Lower lobe of right lung (tissue), 2 donors: ENCODE results near the gene AP3D1. TPM values are rescaled to one million over a fixed set of nuclear protein-coding genes. Genes with fewer than 3 reads are reported as not detected.
A peak's percentile ranks its signal among the peaks of the same experiment; 100 is the strongest.

Experiments
- ATAC-seq, 2 donors: fragments of 200-7000 bp; cut with Tn5 transposase; one replicate each; pipeline ENCODE4 v1.9.1; 2020 to 2022; ENCODE audit warnings: mild to moderate bottlenecking in 2 of 2, moderate library complexity in 2 of 2
- DNase-seq: peaks from one replicate; pipeline ENCODE4 v3.0.0-alpha.2; 2020
- H3K27ac ChIP-seq: fragments of 200-600 bp; one replicate; pipeline ENCODE4 v1.8.0; 2022
- H3K27me3 ChIP-seq: fragments of 200-600 bp; one replicate; pipeline ENCODE4 v1.8.0; 2022; ENCODE audit warnings: low read depth
- H3K36me3 ChIP-seq: fragments of 200-600 bp; one replicate; pipeline ENCODE4 v1.8.0; 2022; ENCODE audit warnings: mild to moderate bottlenecking
- H3K4me1 ChIP-seq: fragments of 200-600 bp; one replicate; pipeline ENCODE4 v1.8.0; 2022
- H3K4me3 ChIP-seq: fragments of 200-600 bp; one replicate; pipeline ENCODE4 v1.8.0; 2022; ENCODE audit warnings: mild to moderate bottlenecking
- H3K9me3 ChIP-seq: fragments of 200-600 bp; one replicate; pipeline ENCODE4 v1.8.0; 2022
- CTCF ChIP-seq: fragments of 200-600 bp; IDR thresholded peaks from one replicate; pipeline ENCODE4 v1.8.0; 2022; ENCODE audit warnings: antibody characterized with exemption, mild to moderate bottlenecking
- intact Hi-C: fragments of 100-400 bp; cut with DNase I; formaldehyde crosslinking; loops from one replicate; pipeline ENCODE4 v1.11.0; 2022
- total RNA-seq: library from RNA; stranded (reverse); fragmentation: NEBNext Ultra II Directional; extraction: Animal tissue kit (Norgen Biotek cat#: 25700); gene quantifications from one replicate; pipeline ENCODE4 v1.2.1, GENCODE V29; 2021
- donor health status: DM: no; HTN: yes; CAD: no; lungs with severe emphysema.

AP3D1 gene
- total RNA-seq, 1 donor from 2014 or later: 99.5 TPM

DNA sequence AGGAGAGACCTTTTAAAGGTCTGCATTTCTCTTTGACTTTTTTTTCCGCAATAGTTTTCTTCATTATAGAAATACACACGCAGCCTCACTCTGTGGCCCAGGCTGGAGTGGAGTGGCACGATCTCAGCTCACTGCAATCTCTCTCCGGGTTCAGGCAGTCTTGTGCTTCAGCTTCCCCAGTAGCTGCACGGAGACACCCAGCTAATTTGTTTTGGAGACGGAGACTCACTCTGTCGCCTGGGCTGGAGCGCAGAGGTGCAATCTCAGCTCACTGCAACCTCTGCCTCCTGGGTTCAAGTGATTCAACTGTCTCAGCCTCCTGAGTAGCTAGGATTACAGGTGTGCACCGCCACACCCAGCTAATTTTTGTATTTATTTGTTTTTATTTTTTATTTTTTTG, 88.6 kb downstream of the AP3D1 start:
- no peak for TF ChIP-seq CTCF
- no peaks in the 10 kb centered on the region for H3K9me3 ChIP-seq
- H3K4me3 ChIP-seq: no peak overlapping the region
- no peaks in the 10 kb centered on the region for H3K27me3 ChIP-seq
- H3K27ac ChIP-seq: no peak overlapping the region
- intact Hi-C loops: no loop called here
- ATAC-seq (no peak), DNase-seq (no peak)
- peaks cover 56% of the 10 kb centered on the region for H3K4me1 ChIP-seq
- H3K36me3 ChIP-seq: no peaks in the 10 kb centered on the region

- ATAC-seq: no peak
- intact Hi-C loops: no loop called here
- no peak for DNase-seq
- Histone ChIP-seq H3K4me1 (peaks cover 60% of the 10 kb centered on the region), H3K27me3 (no peaks in the 10 kb centered on the region), H3K4me3 (peak overlapping the region; percentile 79), H3K27ac (peak overlapping the region; percentile 100), H3K36me3 (no peaks in the 10 kb centered on the region), H3K9me3 (no peaks in the 10 kb centered on the region)
- no peak for TF ChIP-seq CTCF
Measured at GRCh38 chr19:2062389-2062729, 89.0 kb downstream of the AP3D1 start.

DNA sequence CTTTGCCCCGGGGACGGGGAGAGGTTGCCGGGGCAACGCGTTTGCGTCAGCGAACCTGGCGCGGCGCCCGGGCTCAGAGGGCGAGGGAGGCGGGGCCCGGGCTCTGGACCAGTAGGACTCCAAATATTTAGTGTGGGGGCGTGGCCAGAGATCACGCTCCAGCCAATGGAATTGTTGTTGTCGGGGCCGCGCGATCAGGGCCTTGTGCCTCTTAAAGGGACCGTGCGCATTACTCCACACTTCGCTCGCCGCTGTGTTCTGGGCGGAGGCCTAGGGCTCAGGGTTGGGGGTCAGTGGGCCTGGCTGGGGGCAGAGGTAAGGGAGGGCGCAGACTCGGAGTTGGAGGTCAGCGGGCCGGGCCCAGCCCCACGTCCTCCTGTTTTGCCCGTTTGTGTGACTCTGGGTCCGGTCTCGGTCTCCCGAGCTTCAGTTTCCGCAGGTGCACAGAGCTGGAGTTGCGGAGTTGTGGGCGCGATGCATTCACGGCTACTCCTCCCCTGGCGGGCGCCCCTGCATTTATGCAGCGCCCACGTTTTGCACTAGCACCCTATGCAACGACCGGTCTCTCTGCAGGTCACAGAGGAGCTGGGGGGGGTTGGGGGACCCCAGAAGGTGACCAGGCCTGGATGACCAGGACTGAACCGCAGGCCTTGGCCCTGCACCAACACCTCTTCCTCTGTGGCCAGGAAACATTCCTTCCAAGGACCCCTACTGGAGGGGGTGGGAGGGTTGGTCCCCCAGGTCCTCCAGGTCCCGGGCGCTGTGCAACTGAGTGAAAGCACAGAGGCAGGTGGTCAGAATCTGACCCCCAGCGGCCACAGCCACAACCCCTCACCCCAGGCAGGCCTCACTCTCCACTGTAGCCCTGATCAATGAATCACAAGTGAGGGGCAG, 89.6 kb downstream of the AP3D1 start:
- Histone ChIP-seq H3K27ac (peak overlapping the region; percentile 100), H3K27me3 (no peaks in the 10 kb centered on the region), H3K4me3 (peak overlapping the region; percentile 79), H3K36me3 (no peaks in the 10 kb centered on the region), H3K4me1 (peaks cover 66% of the 10 kb centered on the region), H3K9me3 (no peaks in the 10 kb centered on the region)
- peak; percentile 90 to 93 for ATAC-seq
- DNase-seq: peak; percentile 99
- no peak for TF ChIP-seq CTCF
- intact Hi-C loops: no loop called here

- Histone ChIP-seq H3K9me3 (no peaks in the 10 kb centered on the region), H3K4me3 (peak overlapping the region; percentile 79), H3K4me1 (peaks cover 71% of the 10 kb centered on the region), H3K27me3 (no peaks in the 10 kb centered on the region), H3K27ac (peak overlapping the region; percentile 100), H3K36me3 (no peaks in the 10 kb centered on the region)
- ATAC-seq (peak; percentile 62 to 67), DNase-seq (peak; percentile 85)
- TF ChIP-seq CTCF: no peak
- intact Hi-C loops: no loop called here
Measured at GRCh38 chr19:2060884-2061494, 90.4 kb downstream of the AP3D1 start.

- H3K9me3 ChIP-seq: no peaks in the 10 kb centered on the region
- peak overlapping the region; percentile 79 for H3K4me3 ChIP-seq
- H3K4me1 ChIP-seq: peaks cover 80% of the 10 kb centered on the region
- ATAC-seq: peak; percentile 76 to 80
- no peak for TF ChIP-seq CTCF
- H3K27ac ChIP-seq: peak overlapping the region; percentile 100
- intact Hi-C loops: no loop called here
- H3K27me3 ChIP-seq: no peaks in the 10 kb centered on the region
- H3K36me3 ChIP-seq: no peaks in the 10 kb centered on the region
- DNase-seq: peak; percentile 92
Measured at GRCh38 chr19:2059422-2060201, 91.8 kb downstream of the AP3D1 start.
